G401 (cell line): ENCODE data around the gene PDE6A. TPM values are rescaled to one million over a fixed set of nuclear protein-coding genes. Genes with fewer than 3 reads are reported as not detected.
"Not testable (repeated sequence)": the region's sequence is repeated elsewhere in the genome, so short reads cannot be mapped to it uniquely, and the experiment has no call there.

ENCODE experiments used
- DNase-seq: peaks from one replicate; pipeline ENCODE4 v3.0.0-alpha.2; 2015; ENCODE audit warnings: low spot score
- in situ Hi-C: cut with HindIII; loops from 2 replicates; pipeline ENCODE4 v1.10.0; 2016; ENCODE audit warnings: low sequenced_read_pairs, mixed read lengths
- total RNA-seq: library from RNA; depleted of rRNA; stranded (reverse); fragments of >200 nt; shearing (Covaris generic); gene quantifications from 2 replicates; pipeline ENCODE4 v1.2.3, GENCODE V29; 2014

PDE6A gene
- total RNA-seq, 1 experiment from 2014 or later = not detected

GRCh38 chr5:149903404-149903803 is 41.2 kb downstream of the PDE6A start:
- no peak for DNase-seq
- in situ Hi-C loops = no loop called here

GRCh38 chr5:149902177-149902576 is 42.4 kb downstream of the PDE6A start:
- DNase-seq = no peak
- in situ Hi-C loops = no loop called here

- in situ Hi-C loops = no loop called here
- DNase-seq = no peak
Observed at GRCh38 chr5:149901511-149901910, 43.1 kb downstream of the PDE6A start.

GRCh38 chr5:149900390-149900789 is 44.2 kb downstream of the PDE6A start:
- in situ Hi-C loops = no loop called here
- no peak for DNase-seq

- in situ Hi-C loops = no loop called here
Observed at GRCh38 chr5:149898811-149899210, 45.8 kb downstream of the PDE6A start.

DNA sequence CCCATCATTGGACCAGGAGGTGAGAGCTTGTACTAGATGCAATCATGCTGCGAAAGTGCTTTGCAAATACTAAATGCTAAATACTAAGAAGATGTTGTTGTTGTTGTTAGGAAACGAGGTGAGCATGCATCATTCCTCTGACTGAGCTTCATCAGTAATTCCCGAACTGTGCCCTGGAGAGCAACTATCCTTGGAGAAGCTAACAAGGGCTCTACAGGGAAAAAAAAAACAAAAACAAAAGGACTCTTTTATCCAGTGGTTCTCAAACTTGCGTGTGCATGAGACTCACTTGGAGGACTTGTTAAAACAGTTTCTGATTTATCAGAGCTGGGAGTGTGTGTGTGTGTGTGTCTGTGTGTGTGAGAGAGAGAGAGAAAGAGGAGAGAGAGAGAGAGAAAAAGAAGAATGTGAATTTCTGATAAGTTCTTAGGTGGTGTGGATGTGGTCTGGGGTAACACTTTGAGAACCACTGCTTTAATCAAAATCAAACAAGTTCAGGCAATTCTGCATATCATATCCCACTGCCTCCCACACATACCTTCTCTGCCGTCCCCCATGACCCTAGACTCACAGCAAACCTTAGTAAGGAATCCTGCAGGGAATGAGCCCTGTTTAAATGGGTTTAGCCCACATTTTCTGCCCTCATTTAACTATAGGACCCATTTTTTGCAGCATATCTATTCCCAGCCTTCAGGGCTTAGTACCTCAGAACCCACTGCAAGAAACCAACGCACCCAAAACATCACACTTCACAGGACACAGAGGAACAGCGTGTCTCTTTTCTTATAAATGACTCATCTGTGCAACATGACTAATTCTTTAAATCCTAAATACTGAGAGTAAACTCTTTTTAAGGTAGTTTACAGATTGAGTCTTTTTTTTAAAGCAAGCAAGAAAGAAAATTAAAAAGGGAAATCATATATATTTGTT is 48.9 kb downstream of the PDE6A start:
- in situ Hi-C loops = no loop called here
- no peak for DNase-seq

More at GRCh38 chr5:149898811-149899210, 45.8 kb downstream of the PDE6A start:
- DNase-seq = no peak

DNA sequence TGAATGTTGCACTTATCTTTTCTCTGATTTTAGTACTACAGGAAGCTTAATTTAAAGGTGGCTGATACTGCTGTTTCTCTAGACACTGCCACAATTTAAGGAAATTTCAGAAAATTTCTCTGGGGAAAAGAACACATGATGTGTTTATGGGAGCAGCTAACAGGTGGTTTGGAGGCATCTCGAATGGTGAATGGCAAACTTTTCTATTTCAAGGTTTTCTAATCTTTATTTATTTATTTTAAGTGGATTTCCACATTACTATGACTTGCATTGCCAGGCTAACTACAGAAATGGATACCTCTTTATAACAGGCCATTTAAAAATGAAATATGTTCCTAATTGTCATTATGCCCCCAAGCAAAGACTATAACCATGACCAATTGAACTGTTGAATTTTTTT is 50.4 kb downstream of the PDE6A start:
- no peak for DNase-seq
- in situ Hi-C loops = no loop called here

DNA sequence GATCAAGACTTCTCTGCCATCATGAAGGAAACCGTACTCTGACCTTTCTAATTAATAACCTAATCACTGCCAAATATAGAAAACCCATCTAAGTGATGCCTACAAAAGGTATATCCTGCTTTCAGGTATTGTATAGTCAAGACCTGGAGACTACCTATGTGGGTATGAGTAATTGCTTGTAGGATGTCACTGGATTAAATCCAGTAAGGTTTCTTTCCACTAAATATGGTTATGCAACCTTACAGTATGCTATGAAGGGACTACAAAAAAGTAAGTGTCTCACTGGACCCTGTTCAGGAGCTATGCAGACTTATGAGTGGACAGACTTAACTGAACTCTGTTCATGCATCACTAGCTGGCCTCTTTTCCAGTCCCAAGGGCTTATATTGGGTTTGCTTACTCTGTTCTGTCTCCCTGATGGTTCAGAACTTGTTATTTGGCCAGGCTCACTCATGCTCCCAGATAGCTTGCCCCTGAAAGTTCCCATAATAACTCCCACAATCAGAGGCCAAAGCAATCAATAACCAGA is 51.1 kb downstream of the PDE6A start:
- DNase-seq = no peak
- in situ Hi-C loops = no loop called here

DNA sequence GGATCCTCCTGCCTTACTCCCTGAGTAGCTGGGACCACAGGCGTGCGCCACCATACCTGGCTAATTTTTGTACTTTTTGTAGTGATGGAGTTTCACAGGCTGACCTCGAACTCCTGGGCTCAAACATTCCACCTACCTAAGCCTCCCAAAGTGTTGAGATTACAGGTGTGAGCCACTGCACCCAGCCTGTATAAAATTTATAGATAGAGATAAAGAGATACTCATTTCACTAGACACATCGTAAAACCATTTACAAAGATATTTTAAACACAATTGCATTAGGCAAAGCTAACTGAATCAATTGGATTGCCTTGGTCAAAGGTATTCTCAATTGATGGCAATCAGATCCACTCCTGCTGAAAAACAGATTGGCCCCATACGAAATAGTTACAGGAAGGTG is 52.0 kb downstream of the PDE6A start:
- in situ Hi-C loops = no loop called here
- DNase-seq = no peak

DNA sequence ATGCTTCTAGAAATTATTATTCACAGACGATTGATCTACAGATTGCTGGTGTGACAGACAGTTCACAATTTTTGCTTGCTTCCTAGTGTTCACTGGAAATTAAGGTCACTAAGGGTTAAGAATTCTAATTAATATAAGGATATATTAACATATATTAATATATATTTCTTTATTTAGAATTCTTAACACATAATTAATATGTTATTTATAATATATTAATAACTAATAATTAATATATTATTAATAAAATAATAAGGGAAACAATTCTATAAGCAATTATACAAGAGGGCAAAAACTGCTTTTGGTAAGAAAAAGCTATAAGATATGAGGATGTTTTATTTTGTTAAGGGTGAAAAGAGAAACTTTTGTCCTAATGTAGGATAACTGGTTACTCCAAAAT is 56.3 kb downstream of the PDE6A start:
- DNase-seq = no peak
- in situ Hi-C loops = no loop called here

DNA sequence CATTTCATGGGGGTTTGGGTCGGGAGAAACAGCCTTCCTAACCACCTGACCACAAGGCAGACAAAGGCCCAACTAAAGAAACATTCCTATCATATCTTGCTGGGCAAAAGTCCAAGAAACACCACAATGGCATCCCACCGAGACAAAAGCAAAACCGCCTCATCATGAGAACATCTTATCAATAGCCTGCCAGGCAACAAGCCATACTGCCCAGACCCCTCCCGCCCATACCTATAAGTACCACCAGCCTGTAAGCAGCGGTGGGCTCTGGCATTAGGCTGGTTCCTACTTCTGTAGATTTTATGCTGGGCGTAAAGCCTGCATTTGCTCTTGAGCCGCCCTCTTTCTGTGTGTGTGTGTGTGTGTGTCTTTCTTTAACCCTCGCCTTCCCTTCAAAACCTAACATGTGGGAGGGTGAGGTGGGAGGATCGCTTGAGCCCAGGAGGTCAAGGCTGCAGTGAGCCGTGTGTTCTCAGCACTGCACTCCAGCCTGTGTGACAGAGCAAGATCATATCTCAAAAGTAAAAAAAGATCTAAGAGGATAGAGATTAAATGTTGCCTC is 56.9 kb downstream of the PDE6A start:
- in situ Hi-C loops = no loop called here
- DNase-seq = no peak

DNA sequence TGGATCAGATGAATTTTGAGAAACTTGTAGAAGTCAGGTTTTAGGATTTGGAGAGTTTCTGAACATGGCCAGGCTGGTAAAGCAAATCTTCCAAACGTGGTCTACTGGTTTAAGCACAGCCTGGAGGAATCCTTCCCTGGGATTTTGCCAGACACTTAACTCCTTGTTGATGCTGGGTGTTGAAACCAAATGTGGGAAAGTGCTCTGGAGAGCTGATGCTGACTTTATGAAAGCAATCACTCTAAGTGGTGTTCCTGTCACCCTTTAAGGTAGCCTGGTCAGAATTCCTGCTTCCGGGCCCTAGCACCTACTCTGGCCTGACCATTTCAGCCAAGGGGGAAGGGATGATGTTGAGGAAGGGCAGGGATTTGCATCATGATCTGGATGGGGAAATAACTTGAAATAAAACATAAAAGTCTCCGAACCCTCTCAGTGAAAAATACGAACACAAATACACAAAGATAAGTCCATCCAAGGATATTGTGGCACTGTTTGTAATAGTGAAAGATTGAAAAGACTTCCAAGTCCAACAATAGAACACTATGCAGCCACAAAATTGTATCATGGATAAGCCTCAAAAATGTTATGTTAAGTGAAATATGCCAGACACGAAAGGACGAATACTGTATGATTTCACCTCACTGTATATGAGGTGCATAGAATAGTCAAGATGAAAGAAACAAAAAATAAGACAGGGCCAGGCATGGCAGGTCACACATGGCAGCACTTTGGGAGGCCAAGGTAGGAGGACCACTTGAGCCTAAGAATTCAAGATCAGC is 57.7 kb downstream of the PDE6A start:
- DNase-seq = no peak
- in situ Hi-C loops = no loop called here

DNA sequence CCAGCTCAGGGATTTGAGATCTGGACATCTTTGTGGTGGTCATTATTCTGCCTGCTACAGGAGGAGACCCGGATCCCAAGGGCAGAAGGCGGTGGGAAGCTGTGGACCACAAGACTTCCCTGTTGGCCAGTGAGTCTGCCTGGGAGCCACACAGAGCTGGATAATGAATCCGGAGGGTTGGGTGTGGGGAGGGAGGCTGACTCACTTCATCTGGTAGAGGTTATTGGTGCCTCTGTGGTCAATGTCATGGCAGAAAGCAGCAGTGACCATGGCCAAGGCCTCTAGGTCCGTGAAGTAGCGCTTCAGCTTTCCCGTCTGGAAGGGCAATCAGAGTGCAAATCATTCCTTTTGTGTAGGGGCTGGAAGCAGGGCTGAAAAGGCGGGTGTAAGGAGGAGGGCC is 58.5 kb downstream of the PDE6A start:
- in situ Hi-C loops = no loop called here
- DNase-seq = no peak

- DNase-seq = no peak
- in situ Hi-C loops = no loop called here
Observed at GRCh38 chr5:149885513-149885912, 59.1 kb downstream of the PDE6A start.

DNA sequence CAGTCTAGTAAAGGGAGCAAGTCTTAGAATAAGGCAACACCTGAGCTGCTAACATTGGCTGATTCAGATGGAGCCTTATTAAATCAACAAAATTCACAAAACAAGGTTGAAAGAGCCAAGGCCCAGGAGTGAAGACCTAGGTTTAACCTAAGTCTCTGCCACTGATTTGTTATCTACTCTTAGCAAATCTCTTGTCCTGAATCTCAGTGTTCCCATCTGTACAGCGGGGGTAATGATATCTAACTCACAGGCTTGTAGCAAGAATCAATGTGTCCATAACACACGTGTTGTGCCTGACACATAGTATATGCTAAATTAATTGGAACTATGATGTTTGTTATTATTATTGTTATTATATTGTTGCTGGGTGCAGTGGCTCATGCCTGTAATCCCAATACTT is 61.0 kb downstream of the PDE6A start:
- no peak for DNase-seq
- in situ Hi-C loops = no loop called here

DNA sequence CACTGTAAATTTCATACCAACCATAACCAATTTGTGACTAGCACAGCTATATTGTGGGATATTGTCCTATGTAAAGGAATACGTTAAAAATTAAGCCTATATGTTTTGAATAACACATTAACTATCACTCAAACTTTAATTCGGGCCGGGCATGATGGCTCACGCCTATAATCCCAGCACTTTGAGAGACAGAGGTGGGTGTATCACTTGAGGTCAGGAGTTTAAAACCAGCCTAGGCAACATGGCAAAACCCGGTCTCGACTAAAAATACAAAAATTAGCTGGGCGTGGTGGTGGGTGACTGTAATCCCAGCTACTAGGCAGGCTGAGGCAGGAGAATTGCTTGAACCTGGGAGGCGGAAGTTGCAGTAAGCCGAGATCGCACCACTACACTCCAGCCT is 62.0 kb downstream of the PDE6A start:
- DNase-seq, in situ Hi-C loops: not testable (repeated sequence)

DNA sequence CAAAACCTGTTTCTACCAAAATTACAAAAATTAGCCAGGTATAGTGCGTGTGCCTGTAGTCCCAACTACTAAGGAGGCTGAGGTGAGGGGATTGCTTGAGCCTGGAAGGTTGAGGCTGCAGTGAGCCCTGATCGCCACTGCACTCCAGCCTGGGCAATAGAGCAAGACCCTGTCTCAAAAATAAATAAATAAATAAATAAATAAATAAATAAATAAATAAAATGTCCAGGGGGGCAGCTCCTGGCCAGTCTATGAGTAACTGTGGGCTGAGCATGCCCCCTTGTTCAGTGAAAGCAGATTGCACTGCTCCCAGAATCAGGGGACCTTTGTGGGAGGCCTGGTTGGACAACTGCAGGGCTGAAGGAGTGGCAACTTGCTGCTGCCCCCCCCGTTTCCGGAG is 62.7 kb downstream of the PDE6A start:
- in situ Hi-C loops = no loop called here

GRCh38 chr5:149881069-149881622 is 63.4 kb downstream of the PDE6A start:
- DNase-seq = no peak
- in situ Hi-C loops = no loop called here

More for the DNA sequence above, 62.7 kb downstream of the PDE6A start:
- no peak for DNase-seq

DNA sequence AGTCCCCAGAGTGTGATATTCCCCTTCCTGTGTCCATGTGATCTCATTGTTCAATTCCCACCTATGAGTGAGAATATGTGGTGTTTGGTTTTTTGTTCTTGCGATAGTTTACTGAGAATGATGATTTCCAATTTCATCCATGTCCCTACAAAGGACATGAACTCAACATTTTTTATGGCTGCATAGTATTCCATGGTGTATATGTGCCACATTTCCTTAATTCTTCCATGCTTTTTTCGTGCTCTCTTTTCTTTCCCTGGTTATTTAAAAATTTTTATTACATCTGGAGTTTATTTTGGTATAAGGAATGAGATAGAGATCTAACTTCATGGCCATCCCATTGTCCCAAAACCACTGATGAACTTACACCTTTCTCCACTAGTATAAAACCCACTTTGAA is 65.0 kb downstream of the PDE6A start:
- not testable (repeated sequence) for DNase-seq

More for the DNA sequence above, 65.0 kb downstream of the PDE6A start:
- in situ Hi-C loops = not testable (repeated sequence)
